T-helper 1 cell treated with Interleukin-12 subunit alpha and Interleukin-12 subunit beta and Interleukin-4 antibody, amounts not matched to agents 30 ng/mL and 1 ng/mL, for 36 hours (primary cell): ENCODE data around the gene MACC1. TPM values are rescaled to one million over a fixed set of nuclear protein-coding genes. Genes with fewer than 3 reads are reported as not detected.

Experiments used
- intact Hi-C: fragments of 100-400 bp; cut with micrococcal nuclease; formaldehyde crosslinking; loops from one replicate; pipeline ENCODE4 v1.15.1; 2024
- total RNA-seq: library from RNA; stranded (reverse); gene quantifications from 2 replicates; pipeline ENCODE4 v1.2.3, GENCODE V29; 2022

Gene MACC1
- total RNA-seq, 1 donor from 2014 or later = not detected

DNA sequence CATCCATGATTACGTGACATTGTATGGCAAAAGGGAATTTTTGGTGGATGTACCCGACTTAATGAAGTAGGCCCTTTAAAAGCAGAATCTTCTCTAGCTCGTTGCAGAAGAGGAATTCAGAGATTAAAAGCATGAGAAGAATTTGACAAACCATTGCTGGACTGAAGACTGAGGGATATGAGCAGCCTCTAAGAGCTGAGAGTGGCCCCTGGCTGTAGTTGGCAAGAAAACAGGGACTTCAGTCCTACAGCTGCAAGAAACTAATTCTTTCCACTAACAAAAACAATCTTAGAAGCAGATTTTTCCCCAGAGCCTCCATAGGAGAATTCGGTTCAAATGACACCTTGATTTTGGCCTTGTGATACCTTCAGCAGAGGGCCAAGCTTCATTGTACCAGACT, 34.1 kb downstream of the MACC1 start:
- intact Hi-C loops = no loop called here

- intact Hi-C loops = no loop called here
Measured at GRCh38 chr7:20176578-20177242, 40.5 kb downstream of the MACC1 start.

GRCh38 chr7:20173828-20174227, 43.4 kb downstream of the MACC1 start:
- intact Hi-C loops = loop anchor here (2.0 kb wide), 1 partner anchor 465 kb away; the partner anchor contains the start of gene POLR1F

GRCh38 chr7:20172736-20173334, 44.3 kb downstream of the MACC1 start:
- intact Hi-C loops = loop anchor here (1.0 to 2.0 kb wide), 3 partner anchors 190 to 464 kb away; partner anchors contain the start of gene POLR1F

- intact Hi-C loops = no loop called here
Measured at GRCh38 chr7:20170633-20171032, 46.6 kb downstream of the MACC1 start.

GRCh38 chr7:20165146-20165510, 52.1 kb downstream of the MACC1 start:
- intact Hi-C loops = no loop called here

- intact Hi-C loops = no loop called here
Measured at GRCh38 chr7:20164425-20165145, 52.6 kb downstream of the MACC1 start.

- intact Hi-C loops = no loop called here
Measured at GRCh38 chr7:20162665-20163064, 54.5 kb downstream of the MACC1 start.

DNA sequence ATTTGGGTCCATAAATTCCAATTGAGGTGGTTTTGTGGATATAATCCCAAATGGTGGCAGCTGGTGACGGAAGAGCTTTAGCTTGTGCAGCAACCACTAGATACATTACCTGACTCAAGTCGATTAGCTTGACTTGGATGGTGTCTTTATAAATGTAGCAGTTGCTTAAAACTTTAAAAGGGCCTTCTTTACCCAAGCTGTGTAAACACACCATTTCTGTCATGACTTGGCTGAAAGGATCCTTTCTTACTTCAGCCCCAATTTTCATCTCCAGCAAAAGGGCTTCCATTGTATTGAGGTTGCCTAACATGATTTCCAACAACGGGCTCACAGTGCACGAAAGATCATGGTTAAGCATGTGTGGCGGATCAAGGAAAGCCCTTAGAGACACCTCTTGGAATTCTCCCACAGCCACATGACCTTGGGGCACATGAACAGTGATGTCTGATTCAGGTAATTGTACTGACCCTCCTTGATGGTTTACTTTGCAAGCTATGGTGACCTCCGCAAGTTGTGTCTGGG, 57.9 kb downstream of the MACC1 start:
- intact Hi-C loops = no loop called here

DNA sequence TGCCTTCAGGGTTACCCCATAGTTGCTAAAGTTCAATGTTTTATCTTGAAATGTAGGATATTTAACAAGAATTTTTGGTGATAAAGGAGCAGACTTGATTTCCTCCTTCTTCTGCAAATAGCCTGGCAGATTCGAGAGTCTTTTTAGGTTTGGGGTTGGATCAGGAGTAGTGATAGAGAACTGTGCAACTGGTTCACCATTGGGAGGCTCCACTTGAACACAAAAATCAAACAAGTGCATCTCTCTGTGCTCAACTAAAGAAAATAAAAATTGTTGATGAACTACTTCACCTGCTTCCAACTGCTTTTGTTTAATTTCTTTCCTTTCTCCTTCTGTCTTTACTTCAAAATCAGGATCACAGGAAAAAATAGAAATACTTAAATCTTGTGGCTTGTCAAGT, 58.5 kb downstream of the MACC1 start:
- intact Hi-C loops = no loop called here

DNA sequence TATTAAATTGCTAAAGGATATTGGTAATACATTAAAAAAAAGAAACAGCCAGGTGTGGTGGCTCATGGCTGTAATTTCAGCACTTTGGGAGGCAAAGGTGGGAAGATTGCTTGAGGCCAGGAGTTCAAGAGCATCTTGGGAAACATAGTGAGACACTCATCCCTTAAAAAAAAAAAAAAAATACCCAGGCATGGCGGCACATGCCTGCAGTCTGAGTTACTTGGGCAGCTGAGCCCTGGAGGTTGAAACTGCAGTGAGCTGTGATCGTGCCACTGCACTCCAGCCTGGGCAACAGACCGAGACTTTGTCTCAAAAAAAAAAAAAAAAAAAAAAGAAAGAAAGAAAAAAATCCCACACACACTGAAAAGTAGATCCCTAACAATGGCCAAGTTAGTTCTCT, 59.7 kb downstream of the MACC1 start:
- intact Hi-C loops = no loop called here

- intact Hi-C loops = no loop called here
Measured at GRCh38 chr7:20153999-20154398, 63.2 kb downstream of the MACC1 start.

DNA sequence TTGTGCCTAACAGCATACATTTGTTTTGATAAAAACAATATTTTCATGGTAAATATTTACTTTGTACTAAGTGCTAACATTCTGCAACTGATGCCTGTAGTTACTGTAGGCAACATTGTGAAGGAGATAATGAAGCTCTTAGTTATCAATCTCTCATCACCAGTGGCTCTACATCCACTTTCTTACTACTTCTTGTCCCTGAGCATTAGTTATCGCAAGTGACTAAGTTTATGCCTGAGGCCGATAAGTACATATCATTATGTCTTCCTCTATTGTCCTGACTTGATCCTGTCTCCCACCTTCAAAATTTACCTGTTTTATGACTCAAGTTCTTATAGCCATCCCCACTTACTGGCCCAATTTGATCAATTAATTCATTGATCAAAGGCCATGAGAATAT, 63.6 kb downstream of the MACC1 start:
- intact Hi-C loops = no loop called here

- intact Hi-C loops = no loop called here
Measured at GRCh38 chr7:20152511-20152910, 64.7 kb downstream of the MACC1 start.

DNA sequence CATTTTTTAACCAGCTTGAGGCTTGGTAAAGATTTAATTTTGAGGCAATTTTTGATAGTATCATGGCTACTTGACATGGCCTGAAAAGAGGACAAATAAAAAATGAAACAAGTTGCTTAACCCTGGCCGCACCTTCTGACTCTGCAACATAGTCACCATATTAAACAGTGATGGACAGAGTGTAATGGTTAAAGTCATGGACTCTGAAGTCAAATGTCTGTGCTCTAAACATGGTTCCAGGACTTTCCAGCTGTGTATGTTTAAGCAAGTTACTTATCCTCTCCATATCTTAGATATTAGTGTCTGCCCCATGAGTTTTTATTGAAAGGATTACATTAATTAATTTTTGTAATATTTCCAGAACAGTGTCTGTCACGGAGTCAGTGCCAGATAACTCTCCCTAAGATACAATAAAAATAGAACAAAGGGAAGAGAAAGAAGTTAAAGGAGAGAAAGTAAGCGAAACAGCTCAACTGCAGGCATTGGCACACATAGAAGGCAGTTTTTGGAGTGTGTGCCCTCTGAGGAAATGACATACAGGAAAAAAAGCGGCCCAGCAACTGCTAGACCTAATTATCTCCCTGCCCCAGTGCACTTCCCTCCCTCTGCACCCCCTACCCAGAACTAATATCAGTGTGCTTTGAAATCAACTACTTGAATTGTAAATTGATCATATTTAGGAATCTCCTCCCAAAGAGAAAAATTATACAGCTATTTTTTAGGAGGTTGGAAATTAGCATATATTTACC, 65.3 kb downstream of the MACC1 start:
- intact Hi-C loops = no loop called here

- intact Hi-C loops = no loop called here
Measured at GRCh38 chr7:20146451-20146850, 70.7 kb downstream of the MACC1 start.

DNA sequence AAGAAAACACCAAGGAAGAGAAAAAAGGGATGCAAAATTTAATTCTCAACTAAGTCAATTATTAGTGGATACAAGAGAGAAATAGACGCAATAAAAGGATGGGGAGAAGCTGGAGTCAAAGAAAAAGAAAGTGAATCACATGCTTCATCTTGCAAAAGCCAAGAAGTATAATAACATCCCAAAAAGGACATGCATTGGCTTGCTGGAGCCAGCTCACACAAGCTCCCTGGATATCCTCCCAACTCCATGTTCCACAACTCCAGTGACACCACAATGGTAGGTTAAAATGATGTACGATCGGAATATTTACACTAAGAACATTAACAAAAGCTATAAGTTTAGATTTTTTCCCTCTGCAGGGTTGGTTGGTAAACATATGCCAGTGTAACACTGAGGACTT, 72.4 kb downstream of the MACC1 start:
- intact Hi-C loops = no loop called here

GRCh38 chr7:20141666-20142065, 75.5 kb downstream of the MACC1 start:
- intact Hi-C loops = no loop called here

DNA sequence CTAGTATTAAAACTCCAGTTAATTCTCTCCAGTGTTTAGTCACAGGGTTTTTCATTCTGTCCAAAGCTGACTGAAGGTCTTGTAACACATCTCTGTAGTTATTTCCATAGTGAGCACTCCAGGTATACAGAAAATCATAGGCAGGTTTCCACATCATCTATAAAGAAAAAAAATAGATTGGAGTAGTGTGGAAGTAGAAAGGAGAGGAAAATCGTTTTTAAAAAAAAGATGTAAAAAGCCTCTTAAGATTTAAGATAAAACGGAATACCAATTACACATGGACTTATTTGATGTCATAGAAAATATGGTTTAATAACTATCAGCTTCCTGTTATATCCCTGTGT, 76.2 kb downstream of the MACC1 start:
- intact Hi-C loops = no loop called here

- intact Hi-C loops = no loop called here
Measured at GRCh38 chr7:20140291-20141001, 76.7 kb downstream of the MACC1 start.

DNA sequence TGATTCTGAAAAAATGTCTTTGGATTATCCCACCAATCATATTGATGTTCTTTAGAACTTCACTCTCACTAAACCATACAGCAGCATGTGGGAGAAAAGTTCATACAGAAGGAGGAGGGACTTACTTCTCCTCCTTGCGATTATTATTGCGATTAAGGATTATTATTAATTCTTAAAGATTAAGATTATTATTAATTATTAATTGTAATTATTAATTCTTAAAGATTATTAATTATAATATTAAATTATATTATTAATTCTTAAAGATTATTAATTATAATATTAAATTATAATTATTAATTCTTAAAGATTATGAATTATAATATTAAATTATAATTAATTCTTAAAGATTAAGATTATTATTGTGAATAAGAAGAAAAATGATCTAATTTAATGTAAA, 80.5 kb downstream of the MACC1 start:
- intact Hi-C loops = no loop called here
